ENCODE results near the gene DUS4L.
"Not testable (repeated sequence)": the region's sequence is repeated elsewhere in the genome, so short reads cannot be mapped to it uniquely, and the experiment has no call there.

DUS4L gene, protein sequence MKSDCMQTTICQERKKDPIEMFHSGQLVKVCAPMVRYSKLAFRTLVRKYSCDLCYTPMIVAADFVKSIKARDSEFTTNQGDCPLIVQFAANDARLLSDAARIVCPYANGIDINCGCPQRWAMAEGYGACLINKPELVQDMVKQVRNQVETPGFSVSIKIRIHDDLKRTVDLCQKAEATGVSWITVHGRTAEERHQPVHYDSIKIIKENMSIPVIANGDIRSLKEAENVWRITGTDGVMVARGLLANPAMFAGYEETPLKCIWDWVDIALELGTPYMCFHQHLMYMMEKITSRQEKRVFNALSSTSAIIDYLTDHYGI

GRCh38 chr7:107563775-107564552, at the start of gene DUS4L, which contains the start of gene COG5:
Gene DUS4L, plus strand, starts transcription at chr7:107563971. Its CDS starts 3,100 bp downstream, at chr7:107567071.
Gene COG5, minus strand, starts transcription at chr7:107563920. Its CDS starts 24 bp downstream, at chr7:107563896.
- DNase-seq = peak; percentile 93

- DNase-seq = no peak
Measured at GRCh38 chr7:107526672-107527071, 37.1 kb upstream of the DUS4L start.

DNA sequence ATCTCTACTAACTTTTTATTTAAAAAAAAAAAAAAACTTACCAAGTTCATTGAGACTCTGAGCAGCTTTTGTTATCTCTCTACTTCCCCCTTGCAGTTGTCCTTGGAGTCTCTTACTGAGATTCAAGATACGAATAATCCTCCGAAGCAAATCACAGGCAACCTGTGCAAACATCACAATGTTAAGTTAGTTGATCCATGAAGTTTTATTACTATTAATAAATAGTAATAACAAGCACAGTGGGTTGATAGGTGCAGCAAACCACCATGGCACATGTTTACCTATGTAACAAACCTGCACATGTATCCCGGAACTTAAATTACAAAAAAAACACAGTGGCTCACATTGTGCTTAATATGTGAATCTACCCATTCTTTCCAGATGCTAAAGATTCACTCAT, 36.6 kb upstream of the DUS4L start:
- DNase-seq = no peak

DNA sequence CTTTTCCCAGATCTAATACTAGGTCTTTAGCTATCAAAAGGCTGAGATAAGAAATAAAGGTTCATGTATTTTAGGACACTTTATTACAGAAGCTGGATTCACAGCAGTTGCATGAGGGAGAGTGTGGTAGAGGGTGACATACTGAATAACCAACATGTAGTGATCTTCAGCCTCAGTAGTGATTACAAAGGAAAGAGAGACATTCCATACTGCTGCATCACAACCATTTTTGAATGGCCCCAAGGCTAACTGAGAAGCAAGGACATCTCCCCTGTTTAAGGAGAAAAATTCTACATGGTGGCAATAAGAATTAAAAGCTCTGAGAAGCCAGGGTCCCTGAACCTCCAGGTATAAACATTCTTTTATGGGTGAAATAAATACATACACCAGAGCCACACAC, 35.3 kb upstream of the DUS4L start:
- DNase-seq = no peak

DNA sequence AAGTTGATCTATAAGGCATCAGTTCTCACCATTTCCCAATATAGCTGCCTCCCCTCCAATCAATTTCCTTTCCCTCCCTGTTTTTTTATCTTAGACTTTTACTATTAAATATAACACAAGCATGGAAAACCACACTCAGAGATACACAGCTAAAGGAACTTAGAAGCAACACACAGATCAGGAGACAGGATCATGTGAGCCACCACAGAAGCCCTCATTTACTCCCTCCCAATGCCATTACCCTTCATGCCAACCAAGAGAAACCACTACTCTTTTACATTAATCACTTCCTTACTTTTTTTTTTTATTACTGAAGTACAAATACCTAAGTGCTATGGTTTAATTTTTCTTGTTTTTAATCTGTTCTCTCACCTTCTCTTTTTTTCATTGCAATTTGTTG, 33.0 kb upstream of the DUS4L start:
- no peak for DNase-seq

GRCh38 chr7:107534139-107534538, 29.6 kb upstream of the DUS4L start:
- DNase-seq = no peak

DNA sequence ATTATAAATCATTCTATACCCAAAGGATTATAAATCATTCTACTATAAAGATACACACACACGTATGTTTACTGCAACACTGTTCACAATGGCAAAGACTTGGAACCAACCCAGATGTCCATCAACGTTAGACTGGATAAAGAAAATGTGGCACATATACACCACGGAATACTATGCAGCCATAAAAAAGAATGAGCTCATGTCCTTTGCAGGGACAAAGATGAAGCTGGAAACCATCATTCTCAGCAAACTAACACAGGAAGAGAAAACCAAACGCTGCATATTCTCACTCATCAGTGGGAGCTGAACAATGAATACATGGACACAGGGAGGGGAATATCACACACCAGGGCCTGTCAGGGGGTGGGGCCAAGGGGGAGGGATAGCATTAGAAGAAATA, 26.5 kb upstream of the DUS4L start:
- DNase-seq = not testable (repeated sequence)

DNA sequence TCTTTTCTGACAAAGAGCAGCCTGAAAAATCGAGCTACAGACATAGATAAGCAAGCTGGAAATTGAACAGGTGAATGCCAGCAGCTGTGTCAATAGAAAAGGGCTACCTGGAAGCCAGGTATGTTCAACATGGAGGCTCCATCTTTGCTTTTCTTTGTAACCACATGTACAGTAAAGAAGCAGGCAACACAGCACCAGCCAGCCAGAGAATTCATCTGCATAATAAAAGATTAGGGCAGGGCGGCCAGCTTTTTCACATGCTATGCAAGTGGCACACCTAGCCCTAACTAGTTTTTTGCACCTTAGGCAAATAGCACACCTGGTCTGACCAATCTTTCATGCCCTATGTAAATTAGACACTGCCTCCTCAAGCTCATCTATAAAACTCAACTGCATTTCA, 25.8 kb upstream of the DUS4L start:
- no peak for DNase-seq

- DNase-seq = no peak
Measured at GRCh38 chr7:107543338-107543993, 20.3 kb upstream of the DUS4L start.

GRCh38 chr7:107544848-107545591, 18.8 kb upstream of the DUS4L start:
- DNase-seq = no peak

DNA sequence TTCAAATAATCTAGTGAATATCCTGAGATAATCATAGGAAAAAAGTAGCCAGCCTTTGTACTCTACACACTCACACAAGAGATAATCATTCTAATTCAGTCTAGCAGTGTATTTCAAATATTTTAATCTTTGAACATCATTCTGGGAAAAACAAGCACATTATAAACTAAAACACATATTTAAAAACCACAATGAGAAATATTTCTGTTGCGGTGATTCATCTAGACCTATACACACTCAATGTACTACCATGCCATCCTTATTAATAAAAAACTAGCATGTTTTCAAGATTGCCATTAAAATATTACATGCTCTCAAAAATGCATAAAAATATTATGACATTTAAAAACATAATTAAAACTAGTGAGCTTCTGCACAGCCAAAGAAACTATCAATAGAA, 11.8 kb upstream of the DUS4L start:
- DNase-seq = no peak

GRCh38 chr7:107555893-107556292, 7.9 kb upstream of the DUS4L start:
- no peak for DNase-seq

- no peak for DNase-seq
Measured at GRCh38 chr7:107559864-107560263, 3.9 kb upstream of the DUS4L start.

DNA sequence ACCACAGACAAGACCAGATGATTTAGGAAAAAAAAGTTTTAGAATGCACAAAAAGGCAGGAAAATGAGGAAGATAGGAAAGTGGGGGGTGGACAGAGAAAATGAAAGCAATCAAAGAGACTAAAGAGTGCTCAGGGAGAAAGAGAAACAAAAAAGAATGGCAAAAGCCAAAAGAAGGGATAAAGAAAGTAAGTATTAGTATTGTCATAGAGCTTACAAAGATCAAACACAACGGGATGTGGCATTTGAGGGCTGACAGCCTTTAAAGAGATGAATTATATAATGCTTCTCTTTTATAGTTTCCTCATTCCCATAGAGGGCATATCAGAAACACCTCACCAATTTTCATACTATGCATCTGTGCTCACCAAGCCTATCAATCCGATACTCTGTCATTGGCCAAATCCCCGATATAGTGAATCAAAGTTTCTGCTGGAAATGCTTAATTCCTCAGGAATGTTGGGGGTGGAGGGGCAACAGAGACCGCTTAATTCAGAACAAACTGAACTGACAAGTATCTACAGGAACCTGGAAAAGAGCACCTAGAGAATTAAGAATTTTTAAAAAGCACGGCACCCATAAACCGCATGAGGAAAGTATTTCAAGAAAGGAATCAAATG, 2.8 kb upstream of the DUS4L start:
- DNase-seq = no peak

DNA sequence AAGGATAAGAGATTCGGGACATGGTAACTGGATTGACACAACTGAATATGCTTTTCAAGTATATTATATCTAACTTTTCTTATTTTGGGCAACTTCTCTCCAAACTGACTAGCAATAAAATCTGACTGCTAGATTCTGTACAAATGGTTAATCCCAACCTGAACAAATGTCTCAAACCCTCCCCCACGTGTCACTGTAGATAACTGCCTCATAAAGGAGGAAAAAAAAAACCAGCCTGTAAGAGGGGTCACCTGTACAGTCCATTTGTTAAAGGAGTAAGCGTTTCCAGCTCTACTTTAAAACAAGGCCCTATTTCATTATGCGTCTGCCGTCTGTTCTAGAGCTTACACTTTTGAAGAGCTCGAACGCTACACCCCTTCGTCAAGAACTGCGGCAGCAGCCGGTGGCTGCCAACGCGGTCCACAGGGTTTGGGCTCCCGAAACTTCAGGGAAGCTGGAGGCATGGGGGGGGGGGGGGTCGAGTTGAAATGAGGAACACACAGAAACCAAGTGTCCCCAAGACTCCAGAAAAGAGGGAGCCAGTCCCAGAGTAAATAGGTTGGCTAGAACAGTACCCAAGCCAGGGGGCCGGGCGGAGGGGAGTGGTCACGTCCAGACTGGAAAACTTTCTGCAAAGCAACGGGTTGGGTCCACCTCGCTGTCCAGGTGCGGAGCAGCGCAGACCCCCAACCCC, 543 bp upstream of the DUS4L start:
- DNase-seq = no peak

DNA sequence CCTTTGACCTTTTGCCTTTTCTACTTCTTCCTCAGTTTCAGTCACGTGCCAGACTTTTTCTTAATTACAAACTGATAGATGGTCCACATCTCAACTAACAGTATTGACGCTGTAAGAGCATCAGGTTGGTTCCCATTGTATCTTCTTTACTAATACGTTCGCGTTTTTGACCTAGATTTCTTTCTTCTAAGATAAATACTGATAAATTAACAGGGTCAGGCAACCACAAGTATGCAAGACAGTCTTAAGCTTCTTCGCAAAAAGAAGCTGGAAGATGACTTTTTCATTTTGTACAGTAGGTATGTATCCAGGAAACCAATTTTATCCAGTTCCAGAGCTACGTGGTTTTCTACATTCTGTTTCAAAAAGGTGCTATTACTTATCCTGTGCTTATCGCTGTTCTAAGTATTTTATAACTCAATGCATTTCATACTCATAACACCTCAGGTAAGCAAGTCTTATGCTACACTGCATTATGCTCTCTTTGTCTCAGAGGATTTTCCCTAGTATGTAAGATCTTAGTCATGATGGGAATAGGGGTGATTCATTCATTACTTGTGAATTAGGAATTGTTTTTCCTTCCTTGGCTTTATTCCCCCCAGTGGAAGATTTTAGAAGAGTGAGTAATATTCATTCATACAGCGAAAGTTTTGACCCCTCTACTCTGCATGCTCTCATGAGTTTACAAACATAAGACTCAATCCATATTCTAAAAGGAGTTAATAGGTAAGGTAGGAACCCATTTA, 955 bp downstream of the DUS4L start:
- DNase-seq = peak; percentile 30

- DNase-seq = no peak
Measured at GRCh38 chr7:107570298-107570697, 6.5 kb downstream of the DUS4L start.

GRCh38 chr7:107573537-107573936, 9.8 kb downstream of the DUS4L start:
- no peak for DNase-seq

GRCh38 chr7:107579554-107579884, 15.7 kb downstream of the DUS4L start:
- no peak for DNase-seq

- DNase-seq = peak; percentile 93
Measured at GRCh38 chr7:107579885-107580715, 16.3 kb downstream of the DUS4L start, which contains the start of gene BCAP29. Gene BCAP29, plus strand, starts transcription at chr7:107580246. Its CDS starts 527 bp downstream, at chr7:107580773.

Data from RPMI8226 (cell line).